Dendritic cell treated with granulocyte-macrophage colony-stimulating factor and Interleukin-4, amounts not matched to agents 40 ng/mL and 50 ng/mL, for 4 days (primary cell): ENCODE measurements around the gene GDPD5.

ENCODE experiments used
- H3K27ac Mint-ChIP-seq: one replicate; pipeline ENCODE4 v1.8.0; 2022; ENCODE audit warnings: mild to moderate bottlenecking, mixed read lengths
- H3K27me3 Mint-ChIP-seq: one replicate; pipeline ENCODE4 v1.8.0; 2022; ENCODE audit warnings: mild to moderate bottlenecking, mixed read lengths
- H3K36me3 Mint-ChIP-seq: one replicate; pipeline ENCODE4 v1.8.0; 2022; ENCODE audit warnings: low read depth, mixed read lengths
- H3K4me1 Mint-ChIP-seq: one replicate; pipeline ENCODE4 v1.8.0; 2022; ENCODE audit warnings: low read depth, mixed read lengths
- H3K4me3 Mint-ChIP-seq: one replicate; pipeline ENCODE4 v1.8.0; 2022; ENCODE audit warnings: mild to moderate bottlenecking, moderate library complexity, mixed read lengths
- H3K9me3 Mint-ChIP-seq: one replicate; pipeline ENCODE4 v1.8.0; 2022; ENCODE audit warnings: mixed read lengths
- intact Hi-C: fragments of 100-400 bp; cut with micrococcal nuclease; formaldehyde crosslinking; loops from one replicate; pipeline ENCODE4 v1.15.0; 2022

GDPD5 gene

DNA sequence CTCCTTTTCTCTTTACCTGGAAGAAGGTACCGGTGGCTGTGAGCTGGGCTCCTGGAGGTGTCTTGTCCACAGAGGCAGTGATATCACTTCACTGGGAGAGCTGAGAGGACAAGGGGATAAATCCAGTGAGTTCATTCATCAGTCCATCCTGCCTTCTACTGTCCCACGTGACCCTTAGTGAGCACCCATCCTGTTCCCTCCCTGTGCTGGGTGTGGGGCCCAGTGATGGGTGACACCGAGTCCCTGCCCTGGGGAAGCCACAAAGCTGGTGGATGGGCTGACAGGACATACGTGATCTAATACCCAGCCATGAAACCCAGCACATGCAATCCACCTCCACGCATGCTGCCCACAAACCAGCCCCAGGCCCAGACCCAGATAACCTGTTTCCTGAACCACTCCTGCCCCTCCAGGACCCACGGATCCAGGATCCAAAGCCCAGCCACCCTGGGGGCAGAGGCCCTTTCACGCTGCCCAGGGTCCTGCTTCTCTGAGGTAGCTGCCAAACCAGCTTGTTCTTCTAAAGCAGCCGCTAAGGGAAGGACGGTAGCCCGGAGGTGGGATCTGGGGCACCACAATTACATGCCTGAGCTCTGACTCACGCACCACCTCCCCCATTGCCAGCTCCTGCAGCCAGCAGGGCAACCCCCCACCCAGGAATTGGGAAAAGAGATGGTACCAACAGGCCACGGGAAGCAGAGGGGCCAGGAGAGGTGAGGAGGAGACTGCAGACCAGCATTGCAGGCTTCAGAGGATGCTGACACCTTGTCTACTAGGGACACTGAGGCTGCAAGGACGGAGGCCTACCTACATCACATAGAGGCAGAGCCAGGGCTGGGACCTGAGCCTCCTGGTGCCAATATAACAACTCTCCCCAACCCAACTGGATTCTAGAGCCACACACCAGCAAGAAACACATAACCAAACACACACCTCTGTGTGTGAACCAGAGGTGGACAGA, 35.2 kb downstream of the GDPD5 start:
- peaks cover 6% of the 10 kb centered on the region for H3K36me3 Mint-ChIP-seq
- no peak overlapping the region for H3K27ac Mint-ChIP-seq
- no peak overlapping the region for H3K4me3 Mint-ChIP-seq
- H3K4me1 Mint-ChIP-seq: peaks cover 6% of the 10 kb centered on the region
- H3K9me3 Mint-ChIP-seq: no peaks in the 10 kb centered on the region
- H3K27me3 Mint-ChIP-seq: no peaks in the 10 kb centered on the region
- intact Hi-C loops: no loop called here

DNA sequence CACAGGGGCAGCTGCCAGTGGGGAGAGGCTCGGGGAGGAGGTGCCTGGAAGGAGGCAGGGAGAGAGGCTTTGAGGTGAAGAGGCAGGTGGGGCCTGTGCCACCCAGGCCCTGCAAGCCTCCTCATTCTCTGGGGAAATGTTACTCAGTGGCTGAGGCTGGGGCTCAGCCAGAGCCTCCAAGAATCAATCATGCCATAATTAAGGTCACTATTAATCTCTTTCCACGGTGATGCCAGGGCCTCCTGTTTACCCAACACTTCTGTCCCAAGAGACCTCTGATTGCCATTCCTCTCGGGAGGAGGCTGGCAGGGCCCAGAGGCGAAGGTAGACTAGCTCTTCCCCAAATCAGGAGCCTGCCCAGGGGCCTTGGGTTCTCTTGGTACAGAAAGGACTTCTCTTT, 38.4 kb downstream of the GDPD5 start:
- Mint-ChIP-seq H3K27me3 (no peaks in the 10 kb centered on the region), H3K27ac (no peak overlapping the region), H3K9me3 (no peaks in the 10 kb centered on the region), H3K36me3 (peaks cover 6% of the 10 kb centered on the region), H3K4me3 (no peak overlapping the region), H3K4me1 (peaks cover 10% of the 10 kb centered on the region)
- intact Hi-C loops: no loop called here

DNA sequence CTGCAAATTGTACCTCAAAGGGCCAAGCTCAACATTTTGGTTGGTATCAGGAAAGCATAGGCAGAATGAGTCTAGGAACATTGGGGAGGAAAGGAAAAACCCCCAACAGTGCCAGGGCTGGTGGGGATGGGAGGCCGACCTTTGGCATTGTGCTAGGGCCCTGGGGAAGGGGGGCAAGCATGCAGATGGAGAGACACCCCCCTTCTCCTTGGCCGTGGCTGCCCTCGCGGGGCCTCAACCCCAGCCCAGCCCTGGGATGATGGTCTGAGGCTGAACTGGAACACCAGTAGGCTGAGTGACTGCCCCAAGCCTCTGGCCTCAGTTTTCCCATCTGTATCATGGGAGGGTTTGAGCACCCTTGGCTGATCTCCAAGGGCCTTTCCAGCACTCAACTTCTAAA, 40.0 kb downstream of the GDPD5 start:
- intact Hi-C loops: no loop called here
- Mint-ChIP-seq H3K4me3 (no peak overlapping the region), H3K27ac (no peak overlapping the region), H3K27me3 (no peaks in the 10 kb centered on the region), H3K36me3 (peaks cover 6% of the 10 kb centered on the region), H3K4me1 (peaks cover 12% of the 10 kb centered on the region), H3K9me3 (no peaks in the 10 kb centered on the region)

DNA sequence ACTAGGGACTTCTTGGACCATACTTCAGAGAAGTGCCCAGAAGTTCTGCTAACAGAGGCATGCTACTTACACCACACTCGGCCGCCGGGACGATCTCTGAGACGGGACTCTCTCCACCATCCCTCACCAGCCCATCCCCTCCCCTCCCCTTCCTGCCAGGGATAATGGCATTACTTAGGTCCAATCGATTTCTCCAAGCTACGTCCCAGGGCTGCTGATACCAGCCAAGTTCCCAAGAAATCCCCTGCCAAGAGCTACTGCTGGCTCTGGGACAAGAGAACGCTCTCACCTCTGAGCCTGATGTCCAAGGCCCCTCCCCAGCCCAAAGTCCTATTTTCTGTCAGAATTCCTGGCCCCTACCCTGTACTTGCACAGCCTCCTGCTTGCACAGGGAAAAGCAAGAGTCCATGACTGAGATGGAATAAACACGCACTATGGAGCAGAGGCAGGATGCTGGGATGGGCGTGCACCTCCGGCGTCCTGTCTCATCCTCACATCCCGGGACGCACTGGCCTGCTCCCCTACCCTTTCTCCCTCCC, 42.7 kb downstream of the GDPD5 start:
- Mint-ChIP-seq H3K9me3 (no peaks in the 10 kb centered on the region), H3K36me3 (no peaks in the 10 kb centered on the region), H3K4me1 (peaks cover 12% of the 10 kb centered on the region), H3K27me3 (no peaks in the 10 kb centered on the region), H3K27ac (peak overlapping the region; percentile 39), H3K4me3 (no peak overlapping the region)
- intact Hi-C loops: no loop called here

DNA sequence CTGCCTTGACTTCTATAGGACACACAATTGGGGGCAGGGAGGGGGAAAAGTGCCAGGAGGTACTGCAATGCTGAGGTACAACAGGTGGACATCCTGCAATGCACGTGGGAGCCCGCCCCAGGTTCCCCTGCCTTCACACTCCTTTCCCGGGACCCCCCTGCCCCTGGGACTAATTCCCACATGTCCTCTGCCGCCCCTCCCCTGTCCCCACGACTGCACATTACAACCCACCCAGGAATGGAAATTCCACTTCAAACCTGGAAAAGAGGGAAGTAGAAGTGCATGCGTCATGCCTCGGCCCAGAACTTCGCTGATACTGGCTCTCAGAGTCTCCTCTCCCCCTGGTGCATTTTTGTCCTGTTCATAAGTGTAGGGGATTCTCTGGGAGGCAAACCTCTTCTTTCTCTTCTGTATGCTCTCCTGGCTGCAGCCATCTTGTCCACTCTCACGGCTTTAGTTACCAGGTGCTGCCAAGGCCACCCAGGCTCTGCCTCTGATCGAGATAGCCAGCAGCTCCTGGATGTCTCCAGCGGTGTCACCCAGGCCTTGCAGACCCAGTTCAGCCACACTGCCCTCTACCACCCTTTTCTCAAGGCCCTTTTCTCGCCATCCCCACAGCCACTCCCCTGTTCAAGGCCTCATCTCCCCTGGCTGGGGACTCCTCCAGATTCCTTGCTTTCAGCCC, 43.7 kb downstream of the GDPD5 start:
- peak overlapping the region; percentile 35 for H3K27ac Mint-ChIP-seq
- intact Hi-C loops: no loop called here
- H3K4me1 Mint-ChIP-seq: peaks cover 12% of the 10 kb centered on the region
- H3K9me3 Mint-ChIP-seq: no peaks in the 10 kb centered on the region
- H3K27me3 Mint-ChIP-seq: no peaks in the 10 kb centered on the region
- no peaks in the 10 kb centered on the region for H3K36me3 Mint-ChIP-seq
- H3K4me3 Mint-ChIP-seq: no peak overlapping the region

DNA sequence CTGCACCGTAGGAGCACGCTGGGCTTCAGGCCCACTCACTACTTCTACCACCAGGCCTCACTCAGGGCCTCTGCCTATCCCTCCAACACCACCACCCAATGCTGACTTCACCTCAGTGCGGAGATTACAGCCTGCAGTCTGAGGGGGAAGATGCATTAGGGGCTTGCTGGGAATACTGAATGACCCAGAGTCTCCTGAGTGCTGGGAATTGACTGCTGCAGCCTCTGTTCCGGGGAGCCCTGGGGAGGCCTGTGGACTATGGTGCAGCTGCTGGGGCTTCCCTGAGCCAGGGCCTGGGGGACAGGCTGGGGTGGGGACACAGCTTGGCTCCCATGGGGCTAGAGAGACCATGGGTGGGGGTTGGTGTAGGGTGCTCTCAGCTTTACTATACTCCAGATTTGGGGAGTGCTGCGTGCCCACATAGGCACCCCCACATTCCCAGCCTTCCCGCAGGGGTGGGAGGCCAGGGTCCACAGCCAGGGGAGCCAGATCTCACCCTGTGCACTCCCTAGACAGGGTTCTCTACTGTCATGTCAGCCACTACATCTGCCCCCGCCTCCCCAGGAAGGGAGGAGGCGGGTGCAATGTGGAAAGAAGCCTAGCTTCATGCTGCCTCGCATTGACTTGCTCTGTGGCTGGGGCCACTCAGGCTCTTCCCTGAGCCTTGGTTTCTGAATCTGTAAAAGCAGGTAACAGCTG, 44.4 kb downstream of the GDPD5 start:
- intact Hi-C loops: no loop called here
- H3K27ac Mint-ChIP-seq: no peak overlapping the region
- H3K27me3 Mint-ChIP-seq: no peaks in the 10 kb centered on the region
- H3K36me3 Mint-ChIP-seq: no peaks in the 10 kb centered on the region
- H3K9me3 Mint-ChIP-seq: no peaks in the 10 kb centered on the region
- H3K4me1 Mint-ChIP-seq: peaks cover 13% of the 10 kb centered on the region
- H3K4me3 Mint-ChIP-seq: no peak overlapping the region

DNA sequence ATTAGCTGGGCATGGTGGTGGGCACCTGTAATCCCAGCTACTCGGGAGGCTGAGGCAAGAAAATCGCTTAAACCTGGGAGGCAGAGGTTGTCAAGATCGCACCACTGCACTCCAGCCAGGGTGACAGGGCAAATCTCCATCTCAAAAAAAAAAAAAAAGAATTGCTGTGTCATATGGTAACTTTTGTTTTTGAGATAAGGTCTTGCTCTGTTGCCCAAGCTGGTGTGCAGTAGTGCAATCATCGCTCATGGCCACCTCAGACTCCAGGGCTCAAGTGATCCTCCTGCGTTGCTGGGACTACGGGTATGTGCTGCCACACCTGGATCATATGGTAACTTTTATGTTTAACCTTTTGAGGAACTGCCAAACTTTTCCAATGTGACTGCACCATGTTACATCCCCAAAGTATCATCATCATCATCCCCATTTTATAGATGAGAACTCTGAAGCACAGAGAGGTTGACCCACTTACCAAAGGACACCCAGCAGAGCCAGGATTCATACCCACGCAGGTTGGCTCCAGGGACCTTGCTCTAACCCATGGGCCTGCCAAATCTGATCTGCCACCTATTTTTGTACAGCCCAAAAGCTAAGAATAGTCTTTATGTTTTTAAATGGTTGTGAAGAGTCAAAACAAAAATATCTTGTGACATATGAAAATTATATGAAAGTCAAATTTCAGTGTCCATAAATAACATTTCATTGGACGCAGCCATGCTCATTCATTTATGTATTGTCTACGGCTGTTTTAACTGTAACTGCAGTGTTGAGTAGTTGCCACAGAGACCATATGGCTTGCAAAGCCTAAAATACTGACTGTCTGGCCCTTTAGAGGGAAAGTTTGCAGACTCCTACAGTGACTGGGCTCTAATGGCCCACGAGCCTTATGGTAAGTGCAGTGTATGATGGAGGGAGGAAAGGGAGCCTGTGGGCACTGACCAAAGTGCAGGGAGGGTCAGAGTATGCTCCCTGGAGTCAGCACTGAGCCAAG, 45.3 kb downstream of the GDPD5 start:
- no peaks in the 10 kb centered on the region for H3K27me3 Mint-ChIP-seq
- H3K4me3 Mint-ChIP-seq: no peak overlapping the region
- no peaks in the 10 kb centered on the region for H3K9me3 Mint-ChIP-seq
- H3K27ac Mint-ChIP-seq: no peak overlapping the region
- intact Hi-C loops: no loop called here
- H3K4me1 Mint-ChIP-seq: peaks cover 22% of the 10 kb centered on the region
- no peaks in the 10 kb centered on the region for H3K36me3 Mint-ChIP-seq

DNA sequence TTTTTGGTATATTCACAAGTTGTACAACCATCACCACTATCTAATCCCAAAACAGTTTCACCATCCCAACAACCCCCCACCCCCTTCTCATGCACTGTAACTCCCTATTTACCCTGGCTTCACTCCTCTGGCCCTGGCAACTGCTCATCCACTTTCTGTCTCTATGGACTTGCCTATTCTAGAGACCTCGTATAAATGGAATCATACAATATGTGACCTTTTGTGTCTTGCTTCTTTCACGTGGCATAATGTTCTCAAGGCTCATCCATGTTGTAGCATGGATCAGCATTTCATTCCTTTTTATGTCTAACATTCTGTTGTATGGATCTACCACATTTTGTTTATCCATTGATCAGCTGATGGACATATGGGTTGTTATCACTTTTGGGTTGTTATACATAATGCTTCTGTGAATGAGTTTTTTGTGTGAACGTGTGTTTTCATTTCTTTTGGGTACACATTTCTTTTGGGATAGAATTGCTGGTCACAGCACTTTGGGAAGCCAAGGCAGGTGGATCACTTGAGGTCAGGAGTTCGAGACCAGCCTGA, 46.1 kb downstream of the GDPD5 start:
- Mint-ChIP-seq H3K27me3 (no peaks in the 10 kb centered on the region), H3K27ac (no peak overlapping the region), H3K9me3 (no peaks in the 10 kb centered on the region), H3K36me3 (no peaks in the 10 kb centered on the region), H3K4me1 (peaks cover 30% of the 10 kb centered on the region), H3K4me3 (no peak overlapping the region)
- intact Hi-C loops: no loop called here

DNA sequence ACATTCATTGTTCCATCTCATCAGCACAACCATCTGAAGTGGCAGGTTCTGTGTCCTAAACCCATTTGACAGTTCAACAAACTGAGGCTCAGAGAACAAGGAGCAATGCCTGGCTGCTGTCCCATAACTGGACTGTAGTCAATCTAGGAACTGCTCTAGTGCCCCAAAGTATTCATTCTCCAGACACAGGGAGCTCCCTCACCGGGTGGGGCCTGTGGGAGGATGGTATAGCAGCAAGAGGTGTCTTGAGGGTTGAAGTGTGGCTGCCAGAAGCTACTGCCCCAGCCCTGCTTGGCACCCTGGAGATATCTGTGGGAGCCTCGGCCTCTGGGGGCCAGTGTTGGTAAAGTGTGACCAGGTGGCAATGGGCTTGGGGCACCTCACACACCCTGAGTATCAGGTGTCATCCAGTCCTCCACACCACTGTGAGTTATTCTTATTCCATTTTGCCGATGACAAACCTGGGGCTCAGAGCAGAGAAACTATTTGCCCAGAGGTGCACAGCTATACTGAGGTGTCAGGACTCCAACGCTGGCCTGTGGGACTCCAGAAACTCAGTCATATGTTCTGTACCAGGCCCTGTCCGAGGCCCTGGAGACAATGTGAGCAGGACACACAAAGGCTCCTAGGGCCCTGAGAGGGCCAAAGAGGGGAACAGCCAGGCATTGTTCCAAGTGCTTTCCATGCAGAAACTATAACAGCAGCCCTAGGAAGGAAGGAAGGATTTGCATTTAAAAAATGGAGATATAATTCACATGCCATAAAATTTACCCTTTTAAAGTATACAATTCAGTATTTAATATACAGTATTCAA, 46.8 kb downstream of the GDPD5 start:
- intact Hi-C loops: no loop called here
- Mint-ChIP-seq H3K27ac (no peak overlapping the region), H3K4me1 (peaks cover 37% of the 10 kb centered on the region)

DNA sequence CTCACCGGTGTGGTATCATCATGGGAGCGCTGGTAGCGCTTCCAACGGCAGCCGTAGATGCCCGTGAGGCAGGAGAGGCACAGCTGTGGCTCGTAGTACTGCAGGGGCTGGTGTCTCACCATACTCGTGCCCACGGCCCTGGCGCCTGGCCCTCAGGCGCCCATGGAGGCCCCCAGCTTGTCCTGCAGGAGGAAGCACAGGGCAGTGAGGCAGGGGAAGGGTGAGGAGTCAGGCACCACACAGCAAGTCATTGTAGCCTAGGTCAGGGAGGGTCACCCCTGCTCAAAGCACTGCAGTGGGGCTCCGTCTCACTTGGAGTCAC, 48.2 kb downstream of the GDPD5 start:
- Mint-ChIP-seq H3K4me3 (no peak overlapping the region), H3K9me3 (no peaks in the 10 kb centered on the region), H3K27ac (no peak overlapping the region), H3K36me3 (peaks cover 3% of the 10 kb centered on the region), H3K27me3 (no peaks in the 10 kb centered on the region), H3K4me1 (peaks cover 41% of the 10 kb centered on the region)
- intact Hi-C loops: no loop called here

More for the DNA sequence above, 46.8 kb downstream of the GDPD5 start:
- Mint-ChIP-seq H3K4me3 (no peak overlapping the region), H3K27me3 (no peaks in the 10 kb centered on the region), H3K36me3 (no peaks in the 10 kb centered on the region), H3K9me3 (no peaks in the 10 kb centered on the region)

DNA sequence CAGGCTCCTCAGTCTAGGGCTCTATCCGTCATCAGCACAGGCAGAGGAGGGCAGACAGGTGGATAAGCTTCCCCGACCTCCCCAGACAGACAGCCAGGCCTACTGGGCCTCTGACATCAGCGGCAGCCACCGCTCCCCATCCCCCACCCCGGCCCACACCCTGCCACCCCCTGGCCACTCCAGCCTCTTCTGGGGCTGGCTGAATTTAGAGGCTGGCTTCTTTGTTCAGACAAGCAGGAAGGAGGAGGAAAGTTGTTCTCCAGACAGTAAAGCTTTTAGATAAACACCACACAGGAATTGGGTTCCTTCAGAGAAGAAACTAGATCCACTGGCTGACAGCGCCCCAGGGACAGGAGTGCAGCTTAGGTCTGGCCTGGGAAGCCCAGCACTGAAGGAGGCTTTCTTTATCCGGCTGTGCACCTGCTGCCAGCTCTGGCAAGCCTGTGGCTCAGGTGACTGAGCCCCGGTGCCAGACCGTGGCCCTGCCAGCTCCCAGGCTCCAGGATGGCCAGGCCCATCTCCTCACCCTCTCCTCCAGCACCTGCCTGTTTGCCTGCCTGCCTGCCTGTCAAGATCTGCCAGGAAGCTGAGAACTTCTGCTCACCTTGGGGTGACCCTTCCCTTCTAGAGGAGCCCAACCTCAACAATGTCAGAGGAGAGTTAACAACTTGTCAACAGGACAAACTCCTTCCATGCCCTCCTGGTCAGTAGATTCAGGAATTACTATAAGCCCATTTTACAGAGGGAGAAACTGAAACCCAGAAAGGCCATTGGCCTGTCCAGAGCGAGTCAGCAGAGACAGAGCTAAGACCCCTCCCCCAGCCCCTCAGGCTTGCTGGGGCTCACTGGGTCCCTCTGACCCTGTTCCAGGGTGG, 48.8 kb downstream of the GDPD5 start:
- no peaks in the 10 kb centered on the region for H3K9me3 Mint-ChIP-seq
- intact Hi-C loops: no loop called here
- H3K4me1 Mint-ChIP-seq: peaks cover 35% of the 10 kb centered on the region
- H3K36me3 Mint-ChIP-seq: peaks cover 7% of the 10 kb centered on the region
- no peak overlapping the region for H3K4me3 Mint-ChIP-seq
- peak overlapping the region; percentile 28 for H3K27ac Mint-ChIP-seq
- H3K27me3 Mint-ChIP-seq: no peaks in the 10 kb centered on the region
